ENCODE data around the gene TMC7. TPM values are rescaled to one million over a fixed set of nuclear protein-coding genes. Genes with fewer than 3 reads are reported as not detected.

Gene TMC7
- total and polyA plus RNA-seq, 2 of the 8 experiments (the other 6 are each of a cell fraction or from before 2014, with no cell fraction given): 2.3 to 2.6 TPM

DNA sequence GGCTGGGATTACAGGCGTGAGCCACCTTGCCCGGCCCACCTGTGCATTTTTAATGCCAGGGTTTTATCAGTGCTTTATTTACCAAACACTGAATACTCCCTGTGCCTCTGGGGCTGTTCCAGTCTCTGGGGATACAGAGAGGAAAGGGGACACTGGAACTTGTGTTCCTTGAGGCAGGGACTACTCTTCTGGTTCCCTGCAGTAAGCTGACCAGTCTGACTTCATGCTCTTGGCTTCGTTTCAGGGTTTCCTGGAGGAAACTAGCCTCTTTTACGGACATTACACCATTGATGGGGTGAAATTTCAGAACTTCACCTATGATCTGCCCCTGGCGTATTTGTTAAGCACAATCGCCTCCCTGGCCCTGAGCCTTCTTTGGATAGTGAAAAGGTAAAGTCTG lies 46.2 kb downstream of the TMC7 start:
- H3K4me1 ChIP-seq (replicated peaks in 1 of 4; ENCODE audit: control insufficient read depth in 3 of 4, insufficient read depth in 4 of 4, low read length in 3 of 4): no peaks in the 10 kb centered on the region
- H2BK20ac ChIP-seq (ENCODE audit: low read length): no peak overlapping the region
- H2AFZ ChIP-seq (ENCODE audit: low read length): no peak overlapping the region
- H3K23me2 ChIP-seq (ENCODE audit: low read depth, low read length): no peaks in the 10 kb centered on the region; the same call in 1 of the 2 replicates
- no peak overlapping the region for H3K14ac ChIP-seq (ENCODE audit: insufficient read length)
- no peak overlapping the region for H3K56ac ChIP-seq (replicated peaks; ENCODE audit: insufficient read length, low read depth, low read length)
- H4K5ac ChIP-seq (ENCODE audit: insufficient read length, low read depth, low read length): no peak overlapping the region
- H3K79me2 ChIP-seq (ENCODE audit: control insufficient read depth in 1 of 2, insufficient read depth in 2 of 2, low read length in 2 of 2): no peaks in the 10 kb centered on the region
- no peak overlapping the region for H4K8ac ChIP-seq (ENCODE audit: extremely low read depth, insufficient read depth, low read length)
- H2BK5ac ChIP-seq (ENCODE audit: low read depth, low read length): no peak overlapping the region
- H3K4me2 ChIP-seq (ENCODE audit: insufficient read depth in 1 of 2, low read depth in 2 of 2, low read length in 2 of 2): no peak overlapping the region
- POLR2A ChIA-PET (ENCODE audit: partially characterized antibody): interaction anchor here (0.6 kb wide), 1 partner anchor 24 kb away, joined by 3 read pairs; no protein-coding TSS in a partner anchor
- CTCF ChIA-PET (ENCODE audit: partially characterized antibody): interaction anchor here (1.1 kb wide), 1 partner anchor 13 kb away, joined by 3 read pairs; no protein-coding TSS in a partner anchor
- no peak for DNase-seq (ENCODE audit: low read depth in 1 of 2, low spot score in 2 of 2)
- no peak overlapping the region for H2BK12ac ChIP-seq (ENCODE audit: low read depth, low read length)
- no peak overlapping the region for H3K27ac ChIP-seq (ENCODE audit: low read depth, low read length)
- peaks cover 0 to 2% (median 0%) of the 10 kb centered on the region in 4 experiments; a peak in 1 of 8 replicates for H3K36me3 ChIP-seq (ENCODE audit: control insufficient read depth in 2 of 4, insufficient read depth in 4 of 4, low read length in 3 of 4)
- H3K9ac ChIP-seq (replicated peaks in 1 of 4; ENCODE audit: extremely low read depth in 1 of 4, low read depth in 3 of 4, low read length in 3 of 4): no peak overlapping the region
- no peak overlapping the region for H3K4me3 ChIP-seq (ENCODE audit: extremely low read depth in 1 of 4, insufficient read depth in 2 of 4, low read depth in 3 of 4, low read length in 4 of 4)
- H2AK5ac ChIP-seq (ENCODE audit: low read depth, low read length): no peak overlapping the region
- no peak overlapping the region for H2BK120ac ChIP-seq (replicated peaks; ENCODE audit: low read depth, low read length)
- FAIRE-seq: no peak
- no peaks in the 10 kb centered on the region for H4K20me1 ChIP-seq (replicated peaks in 1 of 2; ENCODE audit: control insufficient read depth in 1 of 2, insufficient read depth in 2 of 2, low read length in 2 of 2)
- H3K23ac ChIP-seq (ENCODE audit: insufficient read length): no peak overlapping the region
- no peak overlapping the region for H3K4ac ChIP-seq (replicated peaks; ENCODE audit: insufficient read length, low read depth, low read length)
- no peaks in the 10 kb centered on the region for H3K9me3 ChIP-seq (ENCODE audit: insufficient read depth in 2 of 2, low read depth in 1 of 2, low read length in 1 of 2)
- TF ChIP-seq KDM5A (IDR thresholded peaks at IDR 0.05; ENCODE audit: low read length) (no peak), CHD1 (IDR thresholded peaks at IDR 0.05; ENCODE audit: low read depth, low read length) (no peak), NANOG (IDR thresholded peaks at IDR 0.05; ENCODE audit: insufficient read depth, low read depth, low read length, poor library complexity, severe bottlenecking) (no peak), FOSL1 (IDR thresholded peaks at IDR 0.05; ENCODE audit: insufficient read depth, low read depth, low read length) (no peak), BRCA1 (IDR thresholded peaks at IDR 0.05; ENCODE audit: low read depth, low read length) (no peak), POU5F1 (IDR thresholded peaks at IDR 0.05; ENCODE audit: low read depth, low read length) (no peak), TEAD4 (IDR thresholded peaks at IDR 0.05; ENCODE audit: low read depth, low read length) (no peak), SP4 (IDR thresholded peaks at IDR 0.05; ENCODE audit: low read length) (no peak), CEBPB (IDR thresholded peaks at IDR 0.05; ENCODE audit: low read depth, low read length) (no peak), BCL11A (IDR thresholded peaks at IDR 0.05; ENCODE audit: low read depth in 2 of 2, low read length in 2 of 2) (no peak), SIRT6 (IDR thresholded peaks at IDR 0.05; ENCODE audit: low read length) (no peak)
- TF ChIP-seq, protein P1, sequence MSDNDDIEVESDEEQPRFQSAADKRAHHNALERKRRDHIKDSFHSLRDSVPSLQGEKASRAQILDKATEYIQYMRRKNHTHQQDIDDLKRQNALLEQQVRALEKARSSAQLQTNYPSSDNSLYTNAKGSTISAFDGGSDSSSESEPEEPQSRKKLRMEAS (IDR thresholded peaks at IDR 0.05): no peak
- H4K91ac ChIP-seq (replicated peaks; ENCODE audit: insufficient read length, low read length): no peak overlapping the region
- 96% methylated on average over 6 of the region's 6 CpGs; no CpG with 5 or more reads in 1 of the 2 experiments for WGBS, 2 experiments (ENCODE audit: extremely low coverage in 1 of 2, insufficient coverage in 1 of 2, insufficient read length in 1 of 2, insufficient replicate concordance in 2 of 2, low coverage in 1 of 2, low lambda C conversion rate in 2 of 2, missing lambda C conversion rate in 1 of 2)
- no peaks in the 10 kb centered on the region for H3K79me1 ChIP-seq (ENCODE audit: low read depth, low read length)
- H2BK15ac ChIP-seq (ENCODE audit: low read length): no peak overlapping the region
- H3K27me3 ChIP-seq (replicated peaks in 1 of 4; ENCODE audit: control insufficient read depth in 3 of 4, extremely low read depth in 1 of 4, insufficient read depth in 3 of 4, low read length in 3 of 4): no peaks in the 10 kb centered on the region
- no peak overlapping the region for H3K18ac ChIP-seq (ENCODE audit: extremely low read depth, low read length)

Data from H1 (cell line).